ENCODE measurements around the gene GABPA.
"Not testable (repeated sequence)": the region's sequence is repeated elsewhere in the genome, so short reads cannot be mapped to it uniquely, and the experiment has no call there.

The GABPA gene

GRCh38 chr21:25737421-25737820 is 2.6 kb downstream of the GABPA start:
- no peak for DNase-seq (ENCODE audit: low spot score)

GRCh38 chr21:25742900-25743299 is 8.1 kb downstream of the GABPA start:
- DNase-seq (ENCODE audit: low spot score) = no peak

GRCh38 chr21:25744854-25745253 is 10.1 kb downstream of the GABPA start:
- no peak for DNase-seq (ENCODE audit: low spot score)

- DNase-seq (ENCODE audit: low spot score) = no peak
Measured at GRCh38 chr21:25750085-25750484, 15.3 kb downstream of the GABPA start.

GRCh38 chr21:25752416-25752815 is 17.6 kb downstream of the GABPA start:
- DNase-seq (ENCODE audit: low spot score) = no peak

GRCh38 chr21:25756190-25756932 is 21.6 kb downstream of the GABPA start:
- no peak for DNase-seq (ENCODE audit: low spot score)

- no peak for DNase-seq (ENCODE audit: low spot score)
Measured at GRCh38 chr21:25757531-25757930, 22.8 kb downstream of the GABPA start.

- no peak for DNase-seq (ENCODE audit: low spot score)
Measured at GRCh38 chr21:25759573-25759972, 24.8 kb downstream of the GABPA start.

GRCh38 chr21:25760061-25760460 is 25.3 kb downstream of the GABPA start:
- no peak for DNase-seq (ENCODE audit: low spot score)

GRCh38 chr21:25760677-25761076 is 25.9 kb downstream of the GABPA start:
- DNase-seq (ENCODE audit: low spot score) = no peak

- DNase-seq (ENCODE audit: low spot score) = no peak
Measured at GRCh38 chr21:25764065-25764464, 29.3 kb downstream of the GABPA start.

- no peak for DNase-seq (ENCODE audit: low spot score)
Measured at GRCh38 chr21:25767921-25768320, 33.1 kb downstream of the GABPA start.

GRCh38 chr21:25772686-25773085 is 37.9 kb downstream of the GABPA start:
- DNase-seq (ENCODE audit: low spot score) = no peak

GRCh38 chr21:25776440-25776839 is 41.7 kb downstream of the GABPA start:
- no peak for DNase-seq (ENCODE audit: low spot score)

- DNase-seq (ENCODE audit: low spot score) = not testable (repeated sequence)
Measured at GRCh38 chr21:25778126-25778875, 43.5 kb downstream of the GABPA start.

- no peak for DNase-seq (ENCODE audit: low spot score)
Measured at GRCh38 chr21:25788677-25789076, 53.9 kb downstream of the GABPA start.

GRCh38 chr21:25790122-25790877 is 55.5 kb downstream of the GABPA start:
- DNase-seq (ENCODE audit: low spot score) = peak; percentile 2

GRCh38 chr21:25790878-25791204 is 56.1 kb downstream of the GABPA start:
- no peak for DNase-seq (ENCODE audit: low spot score)

GRCh38 chr21:25791319-25791718 is 56.5 kb downstream of the GABPA start:
- DNase-seq (ENCODE audit: low spot score) = no peak

- DNase-seq (ENCODE audit: low spot score) = peak; percentile 87
Measured at GRCh38 chr21:25801217-25802014, 66.6 kb downstream of the GABPA start.

GRCh38 chr21:25806060-25806459 is 71.3 kb downstream of the GABPA start:
- no peak for DNase-seq (ENCODE audit: low spot score)

GRCh38 chr21:25807191-25807590 is 72.4 kb downstream of the GABPA start:
- no peak for DNase-seq (ENCODE audit: low spot score)

All from CD4-positive, alpha-beta T cell treated with Interleukin-2 at 100 ng/mL for 4 hours (primary cell).